Muscle layer of colon (tissue), 2 donors: ENCODE results near the gene RUNX1.

ENCODE experiments used
- H3K27ac ChIP-seq: one replicate; pipeline ENCODE4 v1.7.0; 2013; ENCODE audit warnings: low read depth, mild to moderate bottlenecking, low read length, moderate library complexity
- H3K27me3 ChIP-seq, 2 donors: one replicate each; pipeline ENCODE4 v1.7.0; 2013; ENCODE audit warnings: low read length in 2 of 2, mild to moderate bottlenecking in 2 of 2; ENCODE audit not compliant: insufficient read depth in 2 of 2, control insufficient read depth in 1 of 2
- H3K36me3 ChIP-seq: one replicate; pipeline ENCODE4 v1.7.0; 2013; ENCODE audit warnings: mild to moderate bottlenecking, low read length; ENCODE audit not compliant: insufficient read depth
- H3K4me1 ChIP-seq: one replicate; pipeline ENCODE4 v1.7.0; 2013; ENCODE audit warnings: mild to moderate bottlenecking, low read length; ENCODE audit not compliant: insufficient read depth
- H3K4me3 ChIP-seq, 2 donors: one replicate each; pipeline ENCODE4 v1.7.0; 2013; ENCODE audit warnings: low read length in 2 of 2, low read depth in 1 of 2, mild to moderate bottlenecking in 1 of 2, moderate library complexity in 1 of 2
- H3K9ac ChIP-seq: one replicate; pipeline ENCODE4 v1.7.0; 2013; ENCODE audit warnings: low read length
- H3K9me3 ChIP-seq: one replicate; pipeline ENCODE4 v1.7.0; 2013; ENCODE audit warnings: mild to moderate bottlenecking, low read length
- donor health status: abdominal sarcoma.
- donor health status: Adenocarcinoma of cecum.

The RUNX1 gene

DNA sequence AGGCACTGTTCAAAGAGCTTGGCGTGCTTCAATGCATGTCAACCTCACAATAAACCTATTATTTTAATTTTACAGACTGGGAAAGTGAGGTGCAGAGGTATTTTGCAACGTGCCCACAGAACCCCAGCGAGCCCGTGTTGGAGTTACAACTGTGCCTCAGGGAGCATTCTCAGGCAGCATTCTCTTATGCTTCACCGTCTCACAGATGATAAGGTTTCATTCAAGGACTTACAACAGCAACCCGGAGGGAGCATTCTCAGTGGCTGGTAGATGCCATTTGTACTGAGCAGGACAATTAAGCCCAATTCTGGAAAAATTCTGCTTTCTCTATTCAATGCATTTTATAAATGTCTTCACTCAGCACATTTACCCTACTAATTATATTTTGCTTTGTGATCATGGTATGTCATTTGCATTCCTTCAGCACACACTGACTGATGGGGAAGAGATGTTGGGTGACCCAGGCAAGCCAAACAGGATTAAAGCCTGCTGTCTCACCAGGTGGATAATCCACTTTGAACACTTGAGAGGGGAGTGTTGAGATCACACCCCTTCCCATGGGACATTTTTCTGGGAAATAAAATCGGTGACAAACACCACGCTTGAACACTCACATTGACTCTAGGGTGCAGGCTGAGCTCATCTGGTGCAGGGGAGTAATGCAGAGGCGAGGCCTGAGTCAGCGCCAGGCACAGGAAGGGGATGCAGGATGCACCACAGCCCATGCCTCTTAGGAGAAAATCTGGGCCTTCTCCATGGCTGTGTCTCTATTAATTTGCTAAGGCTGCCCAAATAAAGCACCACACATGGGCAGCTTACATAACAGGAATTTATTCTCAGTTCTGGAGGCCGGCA is 266.4 kb downstream of the RUNX1 start:
- no peak overlapping the region for H3K9ac ChIP-seq
- H3K27ac ChIP-seq = no peak overlapping the region
- H3K4me1 ChIP-seq = no peaks in the 10 kb centered on the region
- no peaks in the 10 kb centered on the region for H3K27me3 ChIP-seq
- no peak overlapping the region for H3K4me3 ChIP-seq
- H3K36me3 ChIP-seq = no peaks in the 10 kb centered on the region
- H3K9me3 ChIP-seq = no peaks in the 10 kb centered on the region

DNA sequence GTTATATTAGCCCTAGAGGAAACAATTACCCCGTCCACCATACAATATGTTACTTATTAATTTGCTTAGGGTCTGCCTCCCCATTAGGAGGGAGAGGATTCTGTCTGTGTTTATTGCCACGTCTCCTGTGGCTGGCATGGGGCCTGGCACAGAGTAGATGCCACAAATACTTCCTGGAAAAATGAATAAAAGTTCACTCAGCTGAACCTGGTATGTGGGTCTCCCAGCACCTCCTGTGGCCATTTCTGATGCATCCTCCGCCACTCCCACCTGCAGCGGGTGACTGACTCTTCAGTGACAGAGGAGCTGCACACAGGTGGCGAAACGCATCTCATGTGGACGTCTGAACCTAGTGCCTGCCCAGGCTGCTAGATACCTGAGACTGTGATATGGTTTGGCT is 267.6 kb downstream of the RUNX1 start:
- no peaks in the 10 kb centered on the region for H3K9me3 ChIP-seq
- no peak overlapping the region for H3K4me3 ChIP-seq
- H3K36me3 ChIP-seq = no peaks in the 10 kb centered on the region
- no peak overlapping the region for H3K9ac ChIP-seq
- H3K27me3 ChIP-seq = no peaks in the 10 kb centered on the region
- no peaks in the 10 kb centered on the region for H3K4me1 ChIP-seq
- no peak overlapping the region for H3K27ac ChIP-seq

DNA sequence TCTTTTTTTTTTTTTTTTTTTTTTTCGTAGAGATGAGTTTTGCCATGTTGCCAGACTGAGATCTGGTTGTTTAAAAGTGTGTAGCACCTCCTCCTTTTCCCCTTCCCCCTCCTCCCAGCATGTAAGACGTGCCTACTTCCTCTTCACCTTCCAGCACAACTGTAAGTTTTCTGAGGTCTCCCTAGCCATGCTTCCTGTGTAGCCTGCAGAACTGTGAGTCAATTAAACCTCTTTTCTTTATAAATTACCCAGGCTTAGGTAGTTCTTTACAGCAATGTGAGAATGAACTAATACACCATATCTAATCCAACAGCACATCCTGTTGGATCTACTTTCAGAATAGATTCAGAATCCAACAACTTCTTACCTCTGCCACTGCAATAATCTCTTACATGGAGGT is 269.2 kb downstream of the RUNX1 start:
- Histone ChIP-seq H3K9me3 (no peaks in the 10 kb centered on the region), H3K27ac (no peak overlapping the region), H3K36me3 (no peaks in the 10 kb centered on the region), H3K4me1 (no peaks in the 10 kb centered on the region), H3K27me3 (no peaks in the 10 kb centered on the region), H3K4me3 (no peak overlapping the region), H3K9ac (no peak overlapping the region)

DNA sequence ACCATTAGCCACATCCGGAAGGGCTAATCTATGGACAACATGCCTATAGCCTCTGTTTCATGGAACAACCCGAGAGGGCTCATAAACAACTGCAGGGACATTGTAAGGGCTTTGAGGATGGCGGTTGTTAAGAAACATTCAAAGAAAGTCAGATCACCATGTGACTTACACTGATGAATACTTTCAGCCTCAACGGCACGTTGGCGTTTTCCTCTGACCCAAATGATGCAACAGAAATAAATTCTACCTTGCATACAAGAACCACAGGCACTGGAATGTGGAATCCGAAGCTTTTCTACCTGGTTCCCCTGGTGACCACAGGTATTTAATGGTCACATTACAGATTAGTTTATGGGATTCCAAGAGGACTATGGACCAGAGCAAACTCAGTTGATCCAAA is 273.3 kb downstream of the RUNX1 start:
- Histone ChIP-seq H3K4me3 (no peak overlapping the region), H3K9me3 (no peaks in the 10 kb centered on the region), H3K9ac (no peak overlapping the region), H3K27me3 (no peaks in the 10 kb centered on the region), H3K27ac (no peak overlapping the region), H3K4me1 (no peaks in the 10 kb centered on the region), H3K36me3 (no peaks in the 10 kb centered on the region)

DNA sequence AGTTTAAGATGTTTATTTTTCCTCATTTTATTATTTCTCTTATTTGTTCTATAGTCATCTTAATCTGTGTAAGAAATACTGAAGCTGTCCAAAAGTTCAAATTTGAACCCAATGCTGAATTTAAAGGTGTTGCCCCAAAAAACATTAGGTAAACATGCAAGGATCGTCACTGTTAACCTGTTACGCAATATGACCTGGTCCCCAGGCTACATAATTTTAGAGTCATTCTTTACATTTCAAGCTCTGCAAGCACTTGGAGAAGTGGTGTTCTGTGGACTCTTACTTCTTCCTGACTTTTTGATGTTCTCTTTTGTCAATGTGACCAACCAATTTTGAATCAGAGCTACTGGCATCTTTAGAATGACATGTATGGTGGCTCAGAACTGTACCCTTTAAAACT is 274.4 kb downstream of the RUNX1 start:
- H3K27ac ChIP-seq = no peak overlapping the region
- H3K27me3 ChIP-seq = no peaks in the 10 kb centered on the region
- H3K36me3 ChIP-seq = no peaks in the 10 kb centered on the region
- H3K4me3 ChIP-seq = no peak overlapping the region
- H3K4me1 ChIP-seq = no peaks in the 10 kb centered on the region
- no peaks in the 10 kb centered on the region for H3K9me3 ChIP-seq
- H3K9ac ChIP-seq = no peak overlapping the region

DNA sequence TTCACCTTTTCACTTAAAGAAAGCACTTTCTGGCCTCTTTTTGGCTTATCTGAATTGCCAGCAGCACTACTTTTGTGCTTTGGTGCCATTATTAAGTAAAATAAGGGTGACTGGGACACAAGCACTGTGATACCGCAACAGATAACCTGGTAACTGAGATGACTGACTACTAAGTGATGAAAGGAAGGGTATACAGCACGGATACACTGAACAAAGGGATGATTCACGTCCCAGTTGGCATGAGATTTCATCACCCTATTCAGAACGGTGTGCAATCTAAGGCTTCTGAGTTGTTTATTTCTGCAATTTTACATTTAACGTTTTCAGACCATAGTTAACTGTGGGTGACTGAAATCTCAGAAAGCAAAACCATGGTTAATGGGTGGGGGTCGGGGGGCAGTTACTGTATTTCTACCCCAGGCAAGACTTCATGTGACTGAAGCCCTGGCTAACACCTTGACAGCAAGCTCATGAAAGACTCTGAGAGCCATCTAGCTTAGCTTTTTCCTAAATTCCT is 277.5 kb downstream of the RUNX1 start:
- Histone ChIP-seq H3K4me3 (no peak overlapping the region), H3K36me3 (no peaks in the 10 kb centered on the region), H3K27ac (no peak overlapping the region), H3K9me3 (no peaks in the 10 kb centered on the region), H3K27me3 (no peaks in the 10 kb centered on the region), H3K4me1 (no peaks in the 10 kb centered on the region), H3K9ac (no peak overlapping the region)

DNA sequence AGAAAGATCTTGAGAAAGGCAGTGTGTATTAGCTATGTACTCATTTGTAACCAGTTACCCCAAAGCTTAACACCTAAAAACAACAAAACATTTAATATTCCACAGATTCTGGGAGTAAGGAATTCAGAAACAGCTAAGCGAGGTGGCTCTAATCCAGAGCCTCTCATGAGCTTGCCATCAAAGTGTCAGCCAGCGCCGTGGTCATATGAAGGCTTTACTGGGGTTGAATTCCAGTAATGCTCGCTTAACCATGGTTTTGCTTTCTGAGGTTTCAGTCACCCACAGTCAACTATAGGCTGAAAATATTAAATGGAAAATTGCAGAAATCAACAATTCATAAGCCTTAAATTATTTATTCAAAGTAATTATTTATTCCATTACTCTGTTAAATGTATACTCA is 278.5 kb downstream of the RUNX1 start:
- no peak overlapping the region for H3K4me3 ChIP-seq
- no peaks in the 10 kb centered on the region for H3K9me3 ChIP-seq
- no peaks in the 10 kb centered on the region for H3K4me1 ChIP-seq
- H3K27me3 ChIP-seq = no peaks in the 10 kb centered on the region
- no peak overlapping the region for H3K9ac ChIP-seq
- H3K27ac ChIP-seq = no peak overlapping the region
- no peaks in the 10 kb centered on the region for H3K36me3 ChIP-seq

DNA sequence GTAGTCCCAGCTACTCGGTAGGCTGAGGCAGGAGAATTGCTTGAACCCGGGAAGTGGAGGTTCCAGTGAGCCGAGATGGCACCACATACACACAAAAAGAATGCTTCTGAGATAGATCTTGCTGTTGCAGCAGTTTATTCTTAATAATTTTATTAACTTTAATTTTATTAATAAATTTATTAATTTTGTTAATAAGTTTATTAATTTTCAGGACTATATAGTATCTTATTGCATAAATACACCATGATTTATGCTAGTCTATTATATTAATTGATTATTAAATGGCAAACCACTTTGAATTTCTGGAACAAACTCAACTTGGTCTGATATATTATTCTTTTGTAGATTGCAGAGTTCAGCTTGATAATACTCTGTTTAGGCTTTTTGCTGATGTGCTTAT is 280.8 kb downstream of the RUNX1 start:
- Histone ChIP-seq H3K27ac (no peak overlapping the region), H3K27me3 (no peaks in the 10 kb centered on the region), H3K4me3 (no peak overlapping the region), H3K4me1 (no peaks in the 10 kb centered on the region), H3K9ac (no peak overlapping the region), H3K36me3 (no peaks in the 10 kb centered on the region), H3K9me3 (peaks cover 4% of the 10 kb centered on the region)

DNA sequence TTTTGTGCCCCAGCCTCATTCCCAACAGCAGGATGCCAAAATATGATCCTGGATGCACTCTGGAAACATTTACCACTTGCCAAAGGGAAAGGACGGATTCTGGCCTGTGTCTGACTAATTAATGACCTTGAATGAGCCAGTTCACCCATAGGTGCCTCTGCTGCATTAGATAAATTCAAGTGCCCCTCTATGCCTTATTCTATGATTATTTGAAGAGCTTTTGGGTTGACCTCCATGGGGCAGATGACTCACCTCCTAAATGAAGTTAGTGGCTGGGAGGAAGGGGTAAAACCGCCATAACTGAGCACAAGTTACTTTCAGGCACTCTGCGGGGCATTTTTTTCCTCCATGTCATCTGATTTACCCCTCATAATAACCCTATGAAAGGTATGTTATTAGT is 282.2 kb downstream of the RUNX1 start:
- Histone ChIP-seq H3K4me3 (no peak overlapping the region), H3K36me3 (no peaks in the 10 kb centered on the region)

DNA sequence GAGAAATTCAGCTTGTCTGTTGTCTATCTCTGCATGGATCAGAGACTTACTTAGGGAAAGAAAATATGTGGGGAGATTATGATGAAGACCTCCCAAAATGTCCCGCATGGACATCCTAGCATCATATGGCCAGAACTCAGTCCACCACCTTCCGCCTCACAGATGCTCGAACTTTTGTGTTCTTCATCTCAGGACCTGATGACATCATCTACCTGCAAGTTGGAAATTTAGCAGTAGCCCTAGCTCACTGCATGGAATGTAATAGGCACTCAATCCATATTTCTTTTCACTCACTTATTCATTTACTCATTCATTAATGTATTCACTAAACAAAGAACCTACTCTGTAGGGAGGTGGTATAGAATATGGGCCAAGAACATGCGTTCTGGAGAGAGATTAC is 283.5 kb downstream of the RUNX1 start:
- peaks cover 4% of the 10 kb centered on the region for H3K9me3 ChIP-seq
- H3K36me3 ChIP-seq = no peaks in the 10 kb centered on the region
- H3K27ac ChIP-seq = no peak overlapping the region
- no peak overlapping the region for H3K9ac ChIP-seq
- no peaks in the 10 kb centered on the region for H3K4me1 ChIP-seq
- H3K27me3 ChIP-seq = no peaks in the 10 kb centered on the region
- no peak overlapping the region for H3K4me3 ChIP-seq

More for the DNA sequence above, 282.2 kb downstream of the RUNX1 start:
- H3K9me3 ChIP-seq = peaks cover 4% of the 10 kb centered on the region
- H3K4me1 ChIP-seq = no peaks in the 10 kb centered on the region
- no peak overlapping the region for H3K27ac ChIP-seq
- no peak overlapping the region for H3K9ac ChIP-seq
- H3K27me3 ChIP-seq = no peaks in the 10 kb centered on the region

DNA sequence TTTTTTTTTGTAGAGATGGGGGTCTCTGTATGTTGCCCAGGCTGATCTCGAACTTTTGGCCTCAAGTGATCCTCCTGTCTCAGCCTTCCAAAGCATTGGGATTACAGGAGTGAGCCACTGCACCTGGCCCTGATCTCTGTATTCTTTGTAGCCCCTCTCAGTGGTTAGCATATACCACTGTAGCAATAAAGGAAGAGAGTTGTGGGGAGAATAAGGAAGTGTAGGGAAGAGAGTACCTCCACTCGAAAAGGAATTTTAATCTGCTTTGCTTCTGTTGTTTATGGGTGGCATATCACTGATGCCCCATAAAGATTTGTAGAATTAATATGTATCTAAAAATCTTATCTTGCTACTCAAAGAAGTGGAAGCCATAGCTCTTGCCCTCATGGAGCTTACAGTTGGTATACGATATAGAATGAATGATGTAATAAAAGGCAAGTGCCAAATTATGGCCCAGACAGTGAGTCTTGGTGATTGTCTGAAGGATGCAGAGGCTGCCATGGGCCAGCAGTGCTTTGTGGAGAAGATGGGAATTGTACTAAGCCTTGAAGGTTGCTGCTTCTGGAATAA is 284.3 kb downstream of the RUNX1 start:
- no peaks in the 10 kb centered on the region for H3K27me3 ChIP-seq

DNA sequence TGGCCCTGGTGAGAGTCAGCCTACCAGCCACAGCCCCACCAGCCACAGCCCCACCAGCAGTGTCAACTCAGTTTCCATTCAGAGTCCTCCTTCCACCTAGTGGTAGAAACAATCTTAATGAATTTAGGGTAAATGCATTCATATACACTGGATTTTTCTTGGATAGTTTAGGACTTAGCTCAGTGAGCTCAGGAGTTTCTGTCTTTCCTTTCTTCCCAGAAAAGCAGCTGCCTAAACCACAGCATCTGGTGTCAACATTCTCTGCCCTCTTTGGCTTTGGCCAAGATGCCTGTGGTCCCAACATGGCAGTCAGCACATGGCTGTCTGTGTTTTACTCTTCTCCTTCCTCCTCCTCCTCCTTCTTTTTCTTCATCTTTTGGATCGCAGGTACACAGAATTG is 286.3 kb downstream of the RUNX1 start:
- H3K4me1 ChIP-seq = no peaks in the 10 kb centered on the region
- no peaks in the 10 kb centered on the region for H3K27me3 ChIP-seq

More for the DNA sequence above, 284.3 kb downstream of the RUNX1 start:
- H3K36me3 ChIP-seq = no peaks in the 10 kb centered on the region
- H3K9ac ChIP-seq = no peak overlapping the region
- H3K4me3 ChIP-seq = no peak overlapping the region
- H3K9me3 ChIP-seq = peaks cover 4% of the 10 kb centered on the region
- no peak overlapping the region for H3K27ac ChIP-seq
- H3K4me1 ChIP-seq = no peaks in the 10 kb centered on the region

More for the DNA sequence above, 286.3 kb downstream of the RUNX1 start:
- no peaks in the 10 kb centered on the region for H3K36me3 ChIP-seq
- H3K4me3 ChIP-seq = no peak overlapping the region
- H3K9ac ChIP-seq = no peak overlapping the region
- H3K9me3 ChIP-seq = peaks cover 4% of the 10 kb centered on the region
- no peak overlapping the region for H3K27ac ChIP-seq
